Measurements from ENCODE around the gene CLMP.
"Not testable (repeated sequence)": the region's sequence is repeated elsewhere in the genome, so short reads cannot be mapped to it uniquely, and the experiment has no call there.

CLMP gene

GRCh38 chr11:123069908-123070821 lies 124.9 kb downstream of the CLMP start:
- no peak for DNase-seq (ENCODE audit: low read depth, low spot score)
- H3K4me3 ChIP-seq (ENCODE audit: low read length) = 0 out of 2 replicates have a peak overlapping the region, but pooled peaks have one; percentile 2

GRCh38 chr11:123065621-123066020 lies 129.4 kb downstream of the CLMP start:
- no peak for DNase-seq (ENCODE audit: low read depth, low spot score)
- no peak overlapping the region for H3K4me3 ChIP-seq (ENCODE audit: low read length)

- no peak for DNase-seq (ENCODE audit: low read depth, low spot score)
- H3K4me3 ChIP-seq (ENCODE audit: low read length) = peak overlapping the region; percentile 68
These were observed 131.0 kb downstream of the CLMP start for GRCh38 chr11:123063826-123064657.

- peak overlapping the region; percentile 68 for H3K4me3 ChIP-seq (ENCODE audit: low read length)
- DNase-seq (ENCODE audit: low read depth, low spot score) = peak; percentile 66
These were observed 131.9 kb downstream of the CLMP start for GRCh38 chr11:123062892-123063825.

- DNase-seq (ENCODE audit: low read depth, low spot score) = peak; percentile 99
- peak overlapping the region; percentile 68 for H3K4me3 ChIP-seq (ENCODE audit: low read length)
These were observed 132.7 kb downstream of the CLMP start for GRCh38 chr11:123062158-123062891.

GRCh38 chr11:123061403-123062157 lies 133.5 kb downstream of the CLMP start, which contains the start of gene HSPA8:
TSS of gene HSPA8 (minus strand) at chr11:123062136. CDS start at chr11:123061324, 812 bp downstream.
- no peak for DNase-seq (ENCODE audit: low read depth, low spot score)
- peak within 1 kb of the TSS; percentile 68 for H3K4me3 ChIP-seq (ENCODE audit: low read length)

- no peak for DNase-seq (ENCODE audit: low read depth, low spot score)
- peak overlapping the region; percentile 68 for H3K4me3 ChIP-seq (ENCODE audit: low read length)
These were observed 134.6 kb downstream of the CLMP start for GRCh38 chr11:123060277-123061000.

GRCh38 chr11:123059041-123059920 lies 135.8 kb downstream of the CLMP start:
- not testable (repeated sequence) for H3K4me3 ChIP-seq (ENCODE audit: low read length); DNase-seq (ENCODE audit: low read depth, low spot score)

- no peak for DNase-seq (ENCODE audit: low read depth, low spot score)
- H3K4me3 ChIP-seq (ENCODE audit: low read length) = no peak overlapping the region
These were observed 137.3 kb downstream of the CLMP start for GRCh38 chr11:123057661-123058305.

- no peak overlapping the region for H3K4me3 ChIP-seq (ENCODE audit: low read length)
- no peak for DNase-seq (ENCODE audit: low read depth, low spot score)
These were observed 138.1 kb downstream of the CLMP start for GRCh38 chr11:123056835-123057491.

GRCh38 chr11:123055191-123055901 lies 139.7 kb downstream of the CLMP start:
- DNase-seq (ENCODE audit: low read depth, low spot score) = no peak
- no peak overlapping the region for H3K4me3 ChIP-seq (ENCODE audit: low read length)

- DNase-seq (ENCODE audit: low read depth, low spot score) = peak; percentile 79
These were observed 140.6 kb downstream of the CLMP start for GRCh38 chr11:123054301-123055065.

GRCh38 chr11:123052901-123053721 lies 141.9 kb downstream of the CLMP start:
- no peak for DNase-seq (ENCODE audit: low read depth, low spot score)
- no peak overlapping the region for H3K4me3 ChIP-seq (ENCODE audit: low read length)

More at GRCh38 chr11:123054301-123055065, 140.6 kb downstream of the CLMP start:
- no peak overlapping the region for H3K4me3 ChIP-seq (ENCODE audit: low read length)
